ENCODE measurements around the gene BLACAT1. TPM values are rescaled to one million over a fixed set of nuclear protein-coding genes. Genes with fewer than 3 reads are reported as not detected.

The BLACAT1 gene
- total and polyA plus RNA-seq, 2 of the 8 experiments (the other 6 are each of a cell fraction or from before 2014, with no cell fraction given) = 3.5 to 10.5 TPM

GRCh38 chr1:205451202-205451601 is 4.6 kb downstream of the BLACAT1 start (continued):
- TF ChIP-seq SUZ12 (IDR thresholded peaks at IDR 0.05; ENCODE audit: low read length) = no peak
- no peak for TF ChIP-seq SP2 (IDR thresholded peaks at IDR 0.05; ENCODE audit: low read length)
- no peak for TF ChIP-seq JUND (IDR thresholded peaks at IDR 0.05; ENCODE audit: low read length)
- TF ChIP-seq GTF2F1 (IDR thresholded peaks at IDR 0.05; ENCODE audit: borderline replicate concordance, low read depth, low read length) = no peak
- peak; percentile 43 for TF ChIP-seq MAX (IDR thresholded peaks at IDR 0.05)
- TF ChIP-seq ATF3 (IDR thresholded peaks at IDR 0.05; ENCODE audit: insufficient read depth, low read depth, low read length) = no peak
- peak in 1 of 2 experiments; percentile 58; a peak in 1 of 3 replicates for TF ChIP-seq EP300 (IDR thresholded peaks at IDR 0.05; ENCODE audit: borderline replicate concordance in 1 of 2, low read depth in 2 of 2, low read length in 2 of 2)
- no peak for TF ChIP-seq SRF (IDR thresholded peaks at IDR 0.05; ENCODE audit: low read depth, low read length)
- TF ChIP-seq PHF8 (conservative IDR thresholded peaks at IDR 0.05; ENCODE audit: low read depth, low read length) = no peak
- TF ChIP-seq SIRT6 (IDR thresholded peaks at IDR 0.05; ENCODE audit: low read length) = no peak
- TF ChIP-seq SIN3A (conservative IDR thresholded peaks at IDR 0.05 in 1 of 2, IDR thresholded peaks at IDR 0.05 in 1 of 2; ENCODE audit: low read depth in 1 of 2, low read length in 2 of 2) = peak in 1 of 2 experiments; percentile 70; a peak in 2 of 4 replicates
- TF ChIP-seq TEAD4 (IDR thresholded peaks at IDR 0.05; ENCODE audit: low read depth, low read length) = peak; percentile 79
- TF ChIP-seq RXRA (IDR thresholded peaks at IDR 0.05; ENCODE audit: insufficient read depth, low read depth, low read length) = no peak
- TF ChIP-seq RAD21 (IDR thresholded peaks at IDR 0.05 in 1 of 2, conservative IDR thresholded peaks at IDR 0.05 in 1 of 2; ENCODE audit: low read depth in 2 of 2, low read length in 2 of 2) = no peak
